Right lobe of liver (tissue), 4 donors: ENCODE results near the gene VAV3.

ENCODE experiments used
- POLR2A ChIP-seq: fragments of 450-650 bp; IDR thresholded peaks from one replicate; pipeline ENCODE4 v1.6.1; 2017; ENCODE audit warnings: antibody characterized with exemption, mild to moderate bottlenecking
- TF ChIP-seq, protein P1 (sequence below), 4 donors: fragments of 200-600 bp in 3 of 4; fragments of 450-650 bp in 1 of 4; IDR thresholded peaks; one replicate each; pipeline versions ENCODE4 v1.5.1 to v1.8.0; 2016 to 2022; ENCODE audit warnings: antibody characterized with exemption in 4 of 4, mild to moderate bottlenecking in 2 of 4
- donor health status: DM: no; HTN: no; CAD: no.
- donor health status: DM: no; HTN: no; CAD: no.
- donor health status: DM: no; HTN: yes; CAD: no.

DNA sequence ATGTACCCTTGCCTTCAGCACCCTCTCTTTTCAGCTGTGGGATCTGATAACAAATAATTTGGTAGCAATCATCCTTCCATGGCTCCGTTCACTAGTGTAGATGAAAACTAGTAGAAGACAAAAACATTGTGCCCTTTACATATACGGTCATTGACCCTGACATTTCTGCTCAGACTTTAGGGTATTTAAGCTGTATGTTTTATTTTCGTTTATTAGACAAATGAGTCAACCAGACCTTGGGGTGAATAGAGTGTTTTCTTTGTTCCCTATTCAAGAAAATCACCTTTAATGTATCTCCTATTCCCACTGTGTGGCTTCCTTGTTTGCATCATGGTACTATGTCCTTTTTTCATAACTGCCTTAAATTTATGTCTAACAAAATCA lies 187.3 kb downstream of the VAV3 start:
- TF ChIP-seq, protein P1, sequence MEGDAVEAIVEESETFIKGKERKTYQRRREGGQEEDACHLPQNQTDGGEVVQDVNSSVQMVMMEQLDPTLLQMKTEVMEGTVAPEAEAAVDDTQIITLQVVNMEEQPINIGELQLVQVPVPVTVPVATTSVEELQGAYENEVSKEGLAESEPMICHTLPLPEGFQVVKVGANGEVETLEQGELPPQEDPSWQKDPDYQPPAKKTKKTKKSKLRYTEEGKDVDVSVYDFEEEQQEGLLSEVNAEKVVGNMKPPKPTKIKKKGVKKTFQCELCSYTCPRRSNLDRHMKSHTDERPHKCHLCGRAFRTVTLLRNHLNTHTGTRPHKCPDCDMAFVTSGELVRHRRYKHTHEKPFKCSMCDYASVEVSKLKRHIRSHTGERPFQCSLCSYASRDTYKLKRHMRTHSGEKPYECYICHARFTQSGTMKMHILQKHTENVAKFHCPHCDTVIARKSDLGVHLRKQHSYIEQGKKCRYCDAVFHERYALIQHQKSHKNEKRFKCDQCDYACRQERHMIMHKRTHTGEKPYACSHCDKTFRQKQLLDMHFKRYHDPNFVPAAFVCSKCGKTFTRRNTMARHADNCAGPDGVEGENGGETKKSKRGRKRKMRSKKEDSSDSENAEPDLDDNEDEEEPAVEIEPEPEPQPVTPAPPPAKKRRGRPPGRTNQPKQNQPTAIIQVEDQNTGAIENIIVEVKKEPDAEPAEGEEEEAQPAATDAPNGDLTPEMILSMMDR (IDR thresholded peaks at IDR 0.05), result no peak
- TF ChIP-seq POLR2A, result no peak
